PFSK-1 (cell line): ENCODE measurements around the gene LY6G6D.

Experiments
- FOXP2 ChIP-seq: optimal IDR thresholded peaks from 2 replicates; pipeline ENCODE3; 2011; ENCODE audit warnings: borderline replicate concordance, control low read depth, inconsistent platforms; ENCODE audit not compliant: insufficient read depth; ENCODE audit errors: extremely low read length, extremely low read depth
- POLR2AphosphoS5 ChIP-seq: IDR thresholded peaks from 2 replicates; pipeline ENCODE4 v1.6.1; 2012; ENCODE audit warnings: low read depth, mild to moderate bottlenecking, control low read depth, low read length, moderate library complexity
- TAF1 ChIP-seq: IDR thresholded peaks from 2 replicates; pipeline ENCODE4 v1.6.1; 2012; ENCODE audit warnings: low read length, control low read depth, borderline replicate concordance; ENCODE audit not compliant: insufficient read depth
- TF ChIP-seq, protein P1 (sequence below), 2 experiments: IDR thresholded peaks; 2 replicates each; pipeline versions ENCODE4 v1.6.1 to v1.8.0; 2011 to 2012; ENCODE audit warnings: low read depth in 2 of 2, low read length in 2 of 2, control low read depth in 1 of 2, inconsistent platforms in 1 of 2, mild to moderate bottlenecking in 1 of 2, moderate library complexity in 1 of 2; ENCODE audit not compliant: insufficient read depth in 1 of 2

DNA sequence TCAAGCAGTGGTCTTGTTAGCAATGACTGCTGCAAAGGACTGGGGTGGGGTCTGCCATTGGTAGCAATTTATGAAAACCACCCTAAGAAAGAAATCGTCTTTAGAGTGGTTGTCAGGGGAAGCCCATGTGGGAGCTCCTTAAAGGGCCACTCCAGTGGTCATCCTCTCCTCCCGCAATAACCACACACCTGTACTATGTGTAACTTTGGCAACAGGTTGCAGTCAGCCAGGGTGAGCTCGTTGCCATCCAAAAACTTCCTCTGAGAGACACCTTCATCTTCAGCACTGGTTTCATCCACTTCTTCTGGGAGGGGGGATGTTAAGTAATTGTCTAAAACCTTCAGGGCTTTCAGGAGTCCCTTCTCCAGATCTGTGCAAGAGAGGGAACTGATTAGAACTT, 16.9 kb downstream of the LY6G6D start:
- TF ChIP-seq, protein P1, sequence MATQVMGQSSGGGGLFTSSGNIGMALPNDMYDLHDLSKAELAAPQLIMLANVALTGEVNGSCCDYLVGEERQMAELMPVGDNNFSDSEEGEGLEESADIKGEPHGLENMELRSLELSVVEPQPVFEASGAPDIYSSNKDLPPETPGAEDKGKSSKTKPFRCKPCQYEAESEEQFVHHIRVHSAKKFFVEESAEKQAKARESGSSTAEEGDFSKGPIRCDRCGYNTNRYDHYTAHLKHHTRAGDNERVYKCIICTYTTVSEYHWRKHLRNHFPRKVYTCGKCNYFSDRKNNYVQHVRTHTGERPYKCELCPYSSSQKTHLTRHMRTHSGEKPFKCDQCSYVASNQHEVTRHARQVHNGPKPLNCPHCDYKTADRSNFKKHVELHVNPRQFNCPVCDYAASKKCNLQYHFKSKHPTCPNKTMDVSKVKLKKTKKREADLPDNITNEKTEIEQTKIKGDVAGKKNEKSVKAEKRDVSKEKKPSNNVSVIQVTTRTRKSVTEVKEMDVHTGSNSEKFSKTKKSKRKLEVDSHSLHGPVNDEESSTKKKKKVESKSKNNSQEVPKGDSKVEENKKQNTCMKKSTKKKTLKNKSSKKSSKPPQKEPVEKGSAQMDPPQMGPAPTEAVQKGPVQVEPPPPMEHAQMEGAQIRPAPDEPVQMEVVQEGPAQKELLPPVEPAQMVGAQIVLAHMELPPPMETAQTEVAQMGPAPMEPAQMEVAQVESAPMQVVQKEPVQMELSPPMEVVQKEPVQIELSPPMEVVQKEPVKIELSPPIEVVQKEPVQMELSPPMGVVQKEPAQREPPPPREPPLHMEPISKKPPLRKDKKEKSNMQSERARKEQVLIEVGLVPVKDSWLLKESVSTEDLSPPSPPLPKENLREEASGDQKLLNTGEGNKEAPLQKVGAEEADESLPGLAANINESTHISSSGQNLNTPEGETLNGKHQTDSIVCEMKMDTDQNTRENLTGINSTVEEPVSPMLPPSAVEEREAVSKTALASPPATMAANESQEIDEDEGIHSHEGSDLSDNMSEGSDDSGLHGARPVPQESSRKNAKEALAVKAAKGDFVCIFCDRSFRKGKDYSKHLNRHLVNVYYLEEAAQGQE (IDR thresholded peaks at IDR 0.05; ENCODE audit: insufficient read depth in 1 of 2, low read depth in 2 of 2, low read length in 2 of 2): no peak
- TF ChIP-seq POLR2AphosphoS5 (no peak), TAF1 (no peak), FOXP2 (no peak)
